HG03521 (cell line): Measurements from ENCODE around the gene BCL11B.

Experiments used
- ATAC-seq: cut with Tn5 transposase; IDR thresholded peaks from one replicate; pipeline ENCODE4 v1.9.1; 2021; ENCODE audit warnings: mild to moderate bottlenecking, moderate library complexity; ENCODE audit not compliant: unreplicated experiment

BCL11B gene

DNA sequence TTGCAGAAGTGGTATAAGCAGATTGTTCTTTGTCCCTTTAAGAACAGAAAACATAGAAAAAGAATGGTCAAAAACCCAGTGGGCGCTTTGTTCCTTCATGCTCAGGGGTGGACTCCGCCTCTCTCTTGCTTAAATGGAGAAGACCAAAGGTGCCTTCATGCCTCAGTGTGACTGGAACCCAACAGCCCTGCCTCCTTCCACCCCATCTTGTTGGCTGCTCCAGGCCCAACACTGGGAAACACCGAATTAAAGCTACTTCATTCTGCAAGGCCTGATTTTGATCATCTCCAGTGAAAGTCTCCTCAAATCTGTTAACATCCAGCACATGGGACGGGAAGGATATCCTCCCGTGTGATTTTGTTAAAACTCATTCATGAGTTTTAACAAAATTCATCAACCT, 103.7 kb downstream of the BCL11B start:
- ATAC-seq: no peak

DNA sequence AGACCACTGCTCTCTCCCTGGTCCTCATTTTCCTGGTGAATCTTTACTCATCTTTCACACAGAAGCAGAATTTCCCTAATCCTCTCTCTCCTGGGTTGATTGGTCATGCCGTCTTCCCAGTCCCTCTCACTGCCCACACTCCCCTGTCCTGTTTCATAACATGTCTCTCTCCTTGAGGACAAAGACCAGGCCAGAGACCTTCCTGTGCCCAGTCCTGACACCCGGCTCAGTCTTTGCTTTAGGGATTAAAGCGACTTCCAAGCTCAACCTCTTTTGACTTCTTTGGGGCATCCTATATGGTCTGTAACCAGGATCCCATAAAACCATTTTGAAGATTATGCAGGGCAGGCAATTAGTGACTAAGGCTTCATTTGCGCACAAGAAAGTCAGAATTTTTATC, 105.5 kb downstream of the BCL11B start:
- no peak for ATAC-seq

DNA sequence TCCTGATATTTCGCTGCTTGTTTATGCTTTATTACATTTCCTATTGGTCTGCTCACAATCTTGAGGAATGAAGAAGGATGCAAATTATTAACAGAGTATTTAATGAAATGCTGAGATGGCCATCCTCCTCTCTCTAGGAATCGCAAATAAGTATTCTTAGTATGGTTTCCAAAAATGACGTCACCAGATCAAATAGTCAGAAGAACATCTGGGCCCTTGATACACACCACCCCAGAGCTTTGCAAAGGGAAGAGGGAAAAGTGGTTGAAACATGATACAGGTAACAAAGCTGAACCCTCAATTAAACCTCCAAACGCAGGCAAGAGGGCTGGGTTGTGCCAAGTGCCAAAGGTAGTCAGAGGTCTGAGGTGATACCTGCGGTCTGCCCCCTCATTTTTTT, 107.3 kb downstream of the BCL11B start:
- no peak for ATAC-seq

DNA sequence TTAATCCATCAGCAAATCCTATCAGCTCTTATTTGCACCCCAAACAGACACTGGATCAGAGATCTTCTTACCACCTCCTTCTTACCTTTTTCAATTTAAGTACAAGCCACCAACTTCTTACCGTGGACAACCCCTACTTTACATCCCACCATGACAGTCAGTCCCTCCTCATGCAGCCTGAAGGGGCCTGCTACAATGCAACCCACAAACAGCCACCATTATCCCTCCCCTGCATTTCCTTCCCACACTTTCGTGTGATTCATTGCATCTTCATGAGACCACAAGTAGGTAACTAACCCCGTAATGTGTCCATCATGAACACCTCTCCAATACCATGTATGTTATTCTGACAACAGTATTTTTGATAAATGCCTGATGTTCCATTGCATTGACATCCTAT, 108.6 kb downstream of the BCL11B start:
- no peak for ATAC-seq

DNA sequence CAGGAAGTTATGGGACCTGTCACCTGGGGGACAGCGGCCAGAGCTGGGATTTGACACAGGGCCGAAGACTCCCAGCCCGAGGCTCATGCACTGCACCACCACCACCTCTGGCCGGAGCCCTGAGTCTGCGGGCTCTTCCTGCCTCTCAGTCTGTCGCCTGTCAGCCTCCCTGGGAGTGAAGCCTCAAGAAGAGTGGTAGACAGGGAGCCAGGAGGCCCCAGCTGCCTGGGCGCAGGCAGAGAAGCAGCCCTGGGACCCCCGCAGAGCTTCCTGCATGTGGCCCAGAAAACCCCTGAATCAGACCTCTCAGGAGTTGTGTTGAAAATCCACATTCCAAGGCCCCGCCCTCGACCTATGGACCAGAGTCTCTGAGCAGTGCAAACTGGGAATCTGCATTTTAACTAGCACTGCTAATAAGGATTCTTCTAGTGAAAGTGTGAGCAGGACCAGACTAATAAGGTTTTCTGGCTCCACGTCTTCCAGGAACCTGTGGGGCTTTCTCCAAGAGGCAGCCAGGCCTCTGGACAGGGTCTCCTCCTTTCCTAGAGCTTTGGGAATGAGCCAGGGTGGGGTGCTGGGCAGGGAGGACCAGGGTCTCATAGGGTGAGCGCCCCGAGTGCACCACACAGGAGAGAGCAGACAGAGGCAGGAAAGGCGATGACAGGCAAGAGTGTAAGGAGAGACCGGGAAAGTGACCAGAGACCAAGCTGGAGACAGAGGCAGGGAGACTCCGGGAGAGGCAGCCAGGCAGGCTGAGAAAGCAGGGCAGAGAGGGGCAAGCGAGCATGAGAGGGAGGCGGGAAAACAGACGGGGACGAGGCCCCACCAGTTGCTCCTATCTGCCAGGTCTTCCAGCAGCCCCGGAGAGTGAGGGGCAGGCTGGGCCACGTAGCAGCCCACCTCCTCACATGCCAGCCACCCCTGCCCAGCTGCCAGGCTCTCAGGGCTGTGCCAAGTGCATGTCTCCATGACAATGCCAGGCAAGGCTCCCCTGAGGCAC, 112.4 kb downstream of the BCL11B start:
- ATAC-seq: no peak

DNA sequence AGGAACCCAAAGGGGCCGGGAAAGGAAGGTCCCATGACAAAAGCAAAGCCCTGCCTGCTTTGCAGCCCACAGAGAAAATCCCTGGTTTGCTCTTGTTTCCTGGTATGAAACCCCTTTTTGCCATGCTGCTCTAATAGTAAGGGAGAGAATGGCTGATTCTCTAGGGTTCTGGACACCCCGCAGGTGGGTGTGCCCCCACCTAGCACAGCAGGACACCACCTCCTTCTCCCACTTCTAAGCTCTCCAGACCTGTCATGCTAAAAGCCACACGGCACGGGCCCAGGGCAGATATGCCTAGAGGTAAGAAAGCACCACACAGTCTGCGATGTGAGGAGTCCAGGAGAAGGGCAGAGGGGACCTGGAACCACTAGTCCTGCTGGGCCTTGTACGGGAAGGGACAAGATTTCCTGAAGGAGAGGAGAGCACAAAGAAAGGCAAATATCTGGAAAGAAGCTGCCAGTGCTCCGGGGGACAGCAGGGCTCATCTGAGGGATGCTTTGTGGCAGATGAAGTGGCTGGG, 113.3 kb downstream of the BCL11B start:
- no peak for ATAC-seq

DNA sequence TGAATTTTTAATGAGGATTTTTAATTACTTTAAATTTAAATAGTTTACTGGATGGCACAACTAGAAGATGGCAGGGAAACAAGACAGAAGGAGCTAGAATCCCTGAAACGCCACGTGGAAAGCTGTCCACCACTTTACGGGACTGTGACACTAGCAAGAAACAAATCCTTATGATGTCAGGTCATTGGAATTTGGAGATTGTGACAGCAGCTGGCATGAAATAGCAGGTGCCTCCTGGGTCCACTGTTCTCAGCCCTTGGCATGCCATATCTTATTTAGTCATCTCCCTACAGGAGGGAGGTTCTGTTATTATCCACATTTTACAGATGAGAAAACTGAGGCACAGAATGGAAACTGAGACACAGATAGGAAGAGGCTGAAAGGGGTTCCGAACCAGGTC, 113.8 kb downstream of the BCL11B start:
- ATAC-seq: no peak

DNA sequence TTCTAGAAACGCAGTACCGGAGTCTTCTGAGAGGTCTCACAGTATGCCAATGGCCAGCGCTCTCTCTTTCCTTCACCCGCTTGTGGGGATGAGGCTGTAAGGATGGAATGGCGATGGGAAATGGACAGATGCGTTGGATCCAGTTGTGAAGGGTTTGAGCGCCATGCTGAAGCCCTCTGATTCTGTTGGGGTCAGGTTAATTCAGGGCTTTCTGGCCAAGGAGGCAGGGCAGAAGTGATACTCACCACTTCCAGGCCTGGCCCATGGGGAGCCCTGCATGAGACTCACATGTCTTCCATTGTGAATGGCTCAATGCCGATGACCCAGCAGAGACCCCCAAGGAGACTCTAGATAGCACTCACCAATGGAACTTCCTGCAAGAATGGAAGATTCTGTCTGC, 114.3 kb downstream of the BCL11B start:
- no peak for ATAC-seq

DNA sequence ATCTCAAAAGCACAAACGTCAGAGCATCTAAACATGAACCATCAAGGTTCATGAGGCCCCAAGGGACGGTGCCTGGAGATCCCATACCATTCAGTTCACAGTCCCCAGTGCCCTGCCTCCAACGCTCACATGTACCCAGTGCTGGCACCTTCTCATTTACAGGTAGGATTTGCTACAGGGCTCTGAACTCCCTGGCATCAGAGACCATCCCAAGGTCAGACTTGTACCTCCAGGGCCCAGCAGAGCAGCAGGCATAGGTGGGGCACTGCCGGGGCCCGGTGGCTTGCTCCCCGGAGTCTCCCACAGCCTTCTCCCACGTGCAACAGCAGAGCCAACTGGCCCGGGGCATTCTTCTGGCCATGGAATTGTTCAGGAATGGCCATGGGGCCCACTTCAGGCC, 114.8 kb downstream of the BCL11B start:
- no peak for ATAC-seq

DNA sequence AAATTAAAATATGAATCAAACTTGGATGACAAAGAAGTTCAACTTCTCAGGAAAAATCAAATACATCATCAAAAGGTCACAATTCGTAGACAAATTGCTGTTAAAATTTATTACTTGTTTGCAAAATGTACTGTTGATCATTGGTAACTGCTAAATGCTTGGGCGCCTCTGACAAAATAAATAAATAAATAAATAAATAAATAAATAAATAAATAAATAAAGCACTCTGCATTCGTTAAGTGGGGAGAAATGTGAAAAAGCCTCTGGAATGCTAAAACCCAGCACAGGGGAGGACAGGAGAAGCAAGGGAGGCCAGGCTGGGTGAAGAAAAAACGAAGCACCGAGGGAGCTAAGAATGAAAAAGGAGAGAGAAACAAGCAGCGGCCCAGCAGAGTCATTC, 115.2 kb downstream of the BCL11B start:
- no peak for ATAC-seq

DNA sequence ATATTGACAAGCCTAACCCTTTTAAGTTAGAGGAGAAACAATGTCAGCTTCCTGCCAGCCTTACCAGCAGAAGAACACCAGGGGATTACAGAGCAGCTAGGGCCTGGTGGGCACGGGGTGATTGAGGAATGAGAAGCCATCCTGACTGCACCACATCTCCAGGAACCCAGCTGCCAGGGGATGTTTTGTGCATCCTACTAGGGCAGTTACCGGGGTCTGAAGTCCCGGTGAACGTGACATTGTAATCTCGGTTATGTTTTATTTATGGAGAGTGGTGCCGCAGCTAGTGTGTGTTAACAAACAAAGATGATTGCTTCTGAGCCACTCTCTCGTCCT, 115.9 kb downstream of the BCL11B start:
- no peak for ATAC-seq

DNA sequence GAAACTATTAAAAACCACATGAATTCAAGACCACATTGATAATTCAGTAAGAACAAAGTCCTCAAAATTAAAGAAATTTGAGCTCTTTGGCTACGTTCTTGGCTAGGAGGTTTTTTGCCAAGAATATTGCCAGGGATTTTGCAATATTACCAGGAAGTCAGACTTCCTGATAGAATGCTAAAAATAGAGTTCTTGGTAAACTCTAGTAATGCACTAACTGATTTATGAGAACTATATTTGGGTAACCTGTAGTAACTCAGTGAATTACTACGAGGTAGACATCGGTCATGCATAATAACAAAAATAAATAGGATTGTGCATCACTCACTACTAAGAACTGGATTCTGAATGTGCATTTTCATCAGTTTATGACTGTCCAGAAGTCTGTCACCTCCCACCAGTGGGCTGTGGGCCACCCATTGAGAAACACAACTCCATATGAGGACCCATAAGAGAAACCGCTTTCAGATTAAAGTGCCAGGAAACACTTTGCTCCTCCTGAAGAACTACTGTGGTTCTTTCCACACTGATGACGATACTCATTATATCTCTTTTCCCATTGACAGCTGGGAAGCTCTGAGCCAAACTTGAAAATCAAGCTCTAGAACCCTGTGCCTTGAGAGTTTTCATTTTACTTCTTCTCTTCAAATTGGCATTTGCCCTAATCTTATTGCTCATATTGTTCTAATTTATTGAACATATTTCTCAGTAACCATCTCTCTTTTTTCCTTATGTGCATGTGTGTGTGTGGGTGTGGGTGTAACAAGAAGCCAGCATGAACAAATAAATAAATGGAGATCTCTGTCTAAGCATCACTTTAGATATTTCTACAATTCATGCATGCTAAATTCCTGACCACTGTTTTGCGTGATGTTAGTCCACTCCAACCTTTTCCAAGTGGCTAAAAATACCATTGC, 116.6 kb downstream of the BCL11B start:
- no peak for ATAC-seq

DNA sequence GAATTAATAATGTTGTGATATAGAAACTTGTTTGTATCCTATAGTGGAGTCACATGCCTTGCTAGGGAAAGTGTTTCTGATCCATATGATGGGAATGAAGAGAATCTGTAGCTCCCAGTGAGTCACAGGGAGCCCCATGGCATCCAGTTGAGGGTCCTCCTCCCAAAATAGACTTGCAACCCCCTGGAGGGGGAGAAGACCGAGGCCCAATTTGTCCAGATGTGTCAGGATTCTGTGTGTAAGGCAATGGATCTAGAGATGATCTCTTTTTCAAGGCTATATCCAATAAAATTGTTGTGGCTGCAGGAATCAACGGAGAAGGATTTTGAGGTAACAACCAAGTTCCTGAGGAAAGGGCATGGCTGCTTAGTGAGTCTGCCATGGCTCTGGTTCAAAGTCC, 121.8 kb downstream of the BCL11B start:
- no peak for ATAC-seq

DNA sequence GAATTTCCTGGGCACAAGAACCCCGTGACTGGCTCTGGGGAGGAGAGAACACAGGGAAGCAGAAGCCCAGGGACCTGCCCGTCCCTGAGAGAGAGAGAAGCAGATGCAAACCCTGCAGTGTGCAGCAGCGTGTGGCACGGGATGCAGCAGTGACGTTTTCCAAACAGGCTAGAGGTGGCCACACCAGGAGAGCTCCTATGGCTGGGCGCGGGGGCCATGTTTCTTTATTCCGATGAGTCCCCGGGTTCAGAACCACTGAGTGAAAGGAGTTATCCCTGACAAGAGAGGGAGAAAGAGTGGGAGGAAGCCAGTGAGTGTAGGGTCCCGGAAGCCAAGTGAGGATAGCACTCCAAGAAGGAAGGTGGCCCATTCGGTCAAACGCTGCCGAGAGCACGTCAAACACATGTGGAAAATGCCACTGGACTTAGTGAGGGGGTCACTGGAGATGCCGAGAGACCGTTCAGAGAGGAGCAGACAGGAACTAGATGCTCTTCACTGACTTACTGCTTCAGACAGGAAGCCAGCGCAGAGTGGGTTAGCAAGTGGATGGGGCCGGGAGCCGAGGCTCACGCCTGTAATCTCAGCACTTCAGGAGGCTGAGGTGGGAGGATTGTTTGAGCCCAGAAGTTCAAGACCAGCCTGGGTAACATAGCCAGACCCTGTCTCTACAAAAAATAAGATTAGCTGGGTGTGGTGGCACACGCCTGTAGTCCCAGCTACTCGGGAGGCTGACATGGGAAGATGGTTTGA, 123.0 kb downstream of the BCL11B start:
- no peak for ATAC-seq

DNA sequence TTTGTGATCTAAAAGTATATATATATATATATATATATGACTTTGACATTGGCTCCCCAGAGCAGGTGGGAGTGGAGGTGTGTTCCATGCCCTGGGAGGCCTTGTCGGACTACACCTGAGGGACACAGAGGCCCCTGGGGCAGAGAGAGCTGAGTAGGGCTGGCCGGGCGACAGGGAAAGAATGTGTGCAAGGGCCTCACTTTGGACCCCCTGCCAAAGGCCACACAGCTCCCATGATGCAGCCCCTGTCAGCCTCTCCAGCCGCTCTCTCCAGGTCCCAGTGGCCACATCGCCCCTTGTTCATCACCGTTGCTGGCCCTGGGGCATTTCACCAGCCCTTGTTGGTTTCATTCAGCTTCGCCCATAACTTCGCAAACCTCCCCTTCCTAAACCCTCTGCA, 123.9 kb downstream of the BCL11B start:
- ATAC-seq: no peak

DNA sequence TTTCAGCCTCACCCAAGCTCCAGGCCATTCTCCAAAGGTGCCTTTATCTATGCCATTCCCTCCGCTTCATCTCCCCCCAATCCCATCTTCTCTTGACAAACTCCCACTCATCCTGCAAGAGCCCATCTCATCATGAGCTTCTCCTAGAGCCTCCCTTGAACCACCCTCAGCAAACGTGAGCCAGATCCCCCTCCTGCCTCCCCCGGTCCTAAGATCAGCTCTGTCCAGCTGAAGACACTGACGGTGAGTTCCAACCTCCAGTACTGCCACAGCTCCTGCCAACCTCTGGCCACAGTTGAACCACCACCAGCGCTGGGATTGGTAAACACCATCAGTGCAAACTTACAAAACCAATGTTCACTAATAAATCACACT, 124.6 kb downstream of the BCL11B start:
- ATAC-seq: no peak

DNA sequence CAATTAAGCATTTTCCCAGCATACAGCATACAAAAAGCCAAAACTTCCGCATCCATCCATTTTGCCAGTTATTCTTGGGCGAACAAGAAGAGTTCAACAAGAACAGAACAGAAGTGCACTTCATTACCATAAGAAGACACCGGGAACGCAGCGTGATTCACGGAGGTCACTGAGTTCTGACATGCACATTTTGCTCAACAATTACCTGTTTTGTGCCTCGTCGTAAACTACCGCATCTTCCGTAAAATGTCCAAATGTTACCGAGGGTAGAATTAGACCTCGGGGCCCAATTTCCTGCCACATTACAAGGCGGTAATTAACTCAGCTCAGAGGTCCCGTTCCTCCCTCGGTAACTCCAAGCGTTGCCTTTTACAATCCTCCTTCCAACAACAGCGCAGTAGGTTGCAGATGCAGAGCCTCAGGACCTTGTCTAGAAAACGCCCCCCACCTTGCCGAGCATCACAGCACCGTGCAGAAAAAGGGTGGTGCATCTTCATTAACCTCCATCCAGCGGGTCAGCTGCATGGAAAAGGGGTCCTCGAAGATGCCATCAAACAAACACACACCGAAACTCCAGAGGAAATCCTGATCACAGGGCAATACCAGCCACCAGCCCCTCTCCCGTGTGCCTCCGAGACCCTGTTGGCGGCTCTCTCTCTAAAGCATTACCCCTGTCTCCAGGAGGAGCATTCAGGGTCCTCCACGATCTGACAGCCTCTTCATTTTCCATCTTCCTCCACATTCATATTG, 125.2 kb downstream of the BCL11B start:
- no peak for ATAC-seq

DNA sequence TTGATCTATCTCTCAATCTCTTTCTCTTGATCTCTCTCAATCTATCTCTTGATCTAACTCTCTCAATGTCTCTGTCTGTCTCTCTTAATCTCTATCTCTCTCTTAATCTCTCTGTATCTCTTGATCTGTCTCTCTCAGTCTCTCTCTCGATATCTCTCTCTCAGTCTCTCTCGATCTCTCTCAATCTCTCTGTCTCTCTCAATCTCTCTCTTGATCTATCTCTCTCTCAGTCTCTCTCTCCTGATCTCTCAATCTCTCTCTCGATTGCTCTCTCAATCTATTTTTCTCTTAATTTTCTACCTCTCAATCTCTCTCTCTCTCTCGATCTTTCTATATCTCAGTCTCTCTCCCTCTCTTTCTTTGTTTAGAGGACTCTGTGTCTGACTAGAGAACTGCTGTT, 126.7 kb downstream of the BCL11B start:
- no peak for ATAC-seq

DNA sequence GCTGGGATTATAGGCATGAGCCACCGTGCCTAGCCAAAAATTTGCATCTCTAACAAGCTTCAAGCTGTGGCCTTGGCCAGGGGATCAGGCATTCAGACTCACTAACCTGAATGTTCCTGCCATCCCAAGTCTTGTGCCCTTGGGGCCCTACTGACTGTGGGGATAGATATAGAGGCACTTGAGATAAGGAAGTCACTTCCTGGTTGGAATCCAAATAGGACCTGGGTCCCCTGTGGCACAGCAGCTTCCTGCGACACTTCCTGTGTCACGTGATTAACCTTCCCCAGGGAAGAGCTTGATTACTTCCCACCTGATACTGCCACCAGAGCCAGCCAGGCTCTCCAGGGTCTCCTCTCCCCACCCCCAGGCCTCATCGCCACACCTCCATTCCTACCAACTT, 128.2 kb downstream of the BCL11B start:
- ATAC-seq: no peak

DNA sequence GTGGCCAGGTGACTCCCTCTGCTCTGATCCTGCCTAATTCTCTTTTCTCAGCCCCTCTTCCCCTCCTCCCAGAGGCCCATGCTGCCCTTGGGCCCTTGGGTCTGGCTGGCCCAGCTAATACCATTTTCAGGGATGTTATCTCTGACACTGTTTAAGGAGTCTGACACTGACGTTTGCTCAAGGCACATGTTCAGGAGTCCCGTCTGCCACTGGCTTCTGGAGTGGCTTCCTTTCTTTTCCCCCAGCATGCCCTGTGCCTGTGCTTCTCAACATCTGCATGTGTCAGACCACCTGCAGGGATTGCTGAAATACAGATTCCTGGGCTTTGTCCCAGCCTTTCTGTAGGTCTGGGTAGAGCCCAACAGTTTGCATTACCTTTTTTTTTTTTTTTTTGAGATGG, 128.9 kb downstream of the BCL11B start:
- no peak for ATAC-seq
